Vagina (tissue), 2 donors: Measurements from ENCODE around the gene DGCR2.

Source experiments
- POLR2A ChIP-seq, 2 donors: fragments of 450-650 bp; IDR thresholded peaks; one replicate each; pipeline ENCODE4 v1.6.1; 2017; ENCODE audit warnings: antibody characterized with exemption in 2 of 2, mild to moderate bottlenecking in 2 of 2, moderate library complexity in 2 of 2
- POLR2AphosphoS5 ChIP-seq, 2 donors: sonication (generic); formaldehyde crosslinking; IDR thresholded peaks; one replicate each; pipeline ENCODE4 v1.9.0; 2017; ENCODE audit warnings: antibody characterized with exemption in 2 of 2, mild to moderate bottlenecking in 2 of 2, low read depth in 1 of 2; ENCODE audit not compliant: insufficient read depth in 1 of 2
- TF ChIP-seq, protein P1 (sequence below), 3 experiments: fragments of 450-650 bp in 2 of 3; fragments of 200-600 bp in 1 of 3; sonication (generic) in 1 of 3; IDR thresholded peaks; one replicate each; pipeline ENCODE4 v1.5.1; 2017 to 2019; ENCODE audit warnings: antibody characterized with exemption in 3 of 3, mild to moderate bottlenecking in 2 of 3, moderate library complexity in 2 of 3

DNA sequence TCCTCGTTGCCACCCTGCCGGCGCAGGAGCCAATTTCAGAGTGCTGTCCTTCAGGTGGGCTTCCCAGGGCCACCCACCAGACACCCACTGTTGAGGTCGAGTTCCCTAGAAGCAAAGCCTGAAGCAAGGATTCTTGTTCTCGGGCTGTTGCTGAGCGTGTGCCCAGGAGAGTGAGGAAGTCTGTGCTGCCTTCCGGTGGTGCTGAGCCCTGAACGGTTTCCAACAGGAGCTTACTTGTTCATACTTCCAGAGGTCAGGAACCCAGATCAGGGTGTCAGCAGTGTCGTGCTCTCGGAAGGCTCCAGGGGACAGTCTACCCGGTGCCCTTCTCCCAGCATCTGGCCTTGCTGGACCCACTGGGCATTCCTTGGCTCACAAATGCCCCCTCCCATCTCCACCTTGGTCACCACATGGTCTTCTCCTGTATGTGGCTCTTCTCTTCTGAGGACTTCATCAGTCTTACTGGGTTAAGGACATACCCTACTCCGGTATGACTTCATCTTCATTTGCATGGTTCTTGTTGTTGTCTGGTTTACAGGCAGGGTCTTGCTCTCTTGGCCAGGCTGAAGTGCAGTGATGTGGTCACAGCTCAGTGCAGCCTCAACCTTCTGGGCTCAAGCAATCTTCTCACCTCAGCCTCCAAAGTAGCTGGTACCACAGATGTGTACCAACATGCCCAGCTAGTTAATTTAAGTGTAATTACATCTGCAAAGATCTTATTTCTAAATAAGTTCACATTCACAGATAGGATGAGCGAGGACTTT is 45.1 kb upstream of the DGCR2 start:
- TF ChIP-seq, protein P1, sequence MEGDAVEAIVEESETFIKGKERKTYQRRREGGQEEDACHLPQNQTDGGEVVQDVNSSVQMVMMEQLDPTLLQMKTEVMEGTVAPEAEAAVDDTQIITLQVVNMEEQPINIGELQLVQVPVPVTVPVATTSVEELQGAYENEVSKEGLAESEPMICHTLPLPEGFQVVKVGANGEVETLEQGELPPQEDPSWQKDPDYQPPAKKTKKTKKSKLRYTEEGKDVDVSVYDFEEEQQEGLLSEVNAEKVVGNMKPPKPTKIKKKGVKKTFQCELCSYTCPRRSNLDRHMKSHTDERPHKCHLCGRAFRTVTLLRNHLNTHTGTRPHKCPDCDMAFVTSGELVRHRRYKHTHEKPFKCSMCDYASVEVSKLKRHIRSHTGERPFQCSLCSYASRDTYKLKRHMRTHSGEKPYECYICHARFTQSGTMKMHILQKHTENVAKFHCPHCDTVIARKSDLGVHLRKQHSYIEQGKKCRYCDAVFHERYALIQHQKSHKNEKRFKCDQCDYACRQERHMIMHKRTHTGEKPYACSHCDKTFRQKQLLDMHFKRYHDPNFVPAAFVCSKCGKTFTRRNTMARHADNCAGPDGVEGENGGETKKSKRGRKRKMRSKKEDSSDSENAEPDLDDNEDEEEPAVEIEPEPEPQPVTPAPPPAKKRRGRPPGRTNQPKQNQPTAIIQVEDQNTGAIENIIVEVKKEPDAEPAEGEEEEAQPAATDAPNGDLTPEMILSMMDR (IDR thresholded peaks at IDR 0.05), result no peak
- TF ChIP-seq POLR2AphosphoS5 (IDR thresholded peaks at IDR 0.05; ENCODE audit: insufficient read depth in 1 of 2, low read depth in 1 of 2) (no peak), POLR2A (IDR thresholded peaks at IDR 0.05) (no peak)
